HS-5 (cell line): ENCODE data around the gene TBL1XR1.

Experiments
- DNase-seq: peaks from one replicate; pipeline ENCODE4 v3.0.0-alpha.2; 2012; ENCODE audit warnings: low read depth

TBL1XR1 gene

DNA sequence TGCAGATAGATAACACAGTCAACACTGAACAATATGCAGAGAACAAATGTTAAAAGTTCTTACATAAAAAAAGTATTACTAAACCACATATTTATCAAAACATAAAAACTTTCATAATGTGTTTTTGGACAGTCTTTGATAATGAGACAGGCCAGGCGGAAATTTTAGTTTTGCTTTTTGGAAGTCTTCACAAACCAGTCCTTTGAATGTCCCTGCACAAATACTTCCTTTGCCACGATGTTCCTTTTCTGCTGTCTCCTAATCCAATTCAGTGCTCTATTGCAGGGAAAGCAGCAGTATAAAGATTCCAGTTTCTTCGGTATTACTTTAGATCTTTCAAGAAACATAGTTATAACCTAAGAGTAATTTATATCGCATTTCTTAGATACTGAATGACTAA is 135.9 kb downstream of the TBL1XR1 start:
- DNase-seq: no peak

DNA sequence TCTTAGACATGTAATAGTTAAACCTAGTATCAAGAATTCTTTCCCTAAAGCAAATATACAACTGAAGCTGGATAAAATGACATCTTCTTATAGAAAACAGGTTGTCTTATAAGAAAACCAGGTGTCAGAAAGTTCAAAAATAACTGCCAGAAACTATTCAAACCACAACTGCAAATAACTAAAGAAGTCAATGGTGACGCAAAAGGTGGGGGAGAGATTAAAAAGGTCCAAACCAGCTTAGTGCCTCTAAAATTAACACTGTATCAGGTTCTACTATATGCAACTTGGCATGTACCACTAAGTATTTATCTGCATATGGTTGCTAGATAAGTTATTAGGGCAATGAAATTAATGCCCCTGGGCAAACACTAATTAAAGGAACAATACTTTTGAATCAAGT is 136.8 kb downstream of the TBL1XR1 start:
- no peak for DNase-seq

DNA sequence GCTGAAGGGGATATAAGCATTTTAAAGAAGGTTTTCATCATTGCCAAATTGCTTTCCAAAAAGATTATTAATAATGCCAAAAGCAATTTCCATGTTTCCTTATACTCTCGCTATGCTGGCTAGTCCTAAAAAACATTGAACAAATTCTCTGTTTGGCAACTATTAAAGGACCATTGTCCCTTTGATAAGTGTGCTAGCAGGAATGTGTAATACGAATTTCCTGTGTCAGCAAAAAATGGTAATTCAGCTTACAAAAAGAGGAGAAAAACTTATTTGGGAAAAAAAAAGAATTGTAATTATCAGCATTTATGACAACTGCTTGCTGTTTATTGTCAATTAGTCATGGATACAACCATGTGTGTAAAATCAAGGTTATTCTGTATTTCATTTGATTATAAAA is 138.6 kb downstream of the TBL1XR1 start:
- DNase-seq: no peak

DNA sequence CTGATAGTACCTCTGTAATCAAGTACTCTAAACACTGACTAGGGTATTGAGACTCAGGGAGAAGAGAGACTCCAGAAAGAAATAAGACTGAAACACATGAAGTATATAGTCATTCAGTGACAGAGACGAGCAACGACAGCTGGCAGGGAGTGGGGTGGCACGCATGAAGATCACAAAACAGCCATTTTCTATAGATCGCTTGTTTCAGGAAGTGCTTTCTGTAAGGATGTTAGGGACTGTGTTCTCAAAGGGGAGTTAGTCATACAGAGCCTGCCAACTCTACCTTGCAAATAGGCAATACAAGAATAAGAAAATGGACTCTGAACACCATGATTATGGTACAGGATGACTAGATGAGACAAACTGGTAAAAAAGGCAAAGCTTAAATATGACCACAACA is 139.5 kb downstream of the TBL1XR1 start:
- no peak for DNase-seq

DNA sequence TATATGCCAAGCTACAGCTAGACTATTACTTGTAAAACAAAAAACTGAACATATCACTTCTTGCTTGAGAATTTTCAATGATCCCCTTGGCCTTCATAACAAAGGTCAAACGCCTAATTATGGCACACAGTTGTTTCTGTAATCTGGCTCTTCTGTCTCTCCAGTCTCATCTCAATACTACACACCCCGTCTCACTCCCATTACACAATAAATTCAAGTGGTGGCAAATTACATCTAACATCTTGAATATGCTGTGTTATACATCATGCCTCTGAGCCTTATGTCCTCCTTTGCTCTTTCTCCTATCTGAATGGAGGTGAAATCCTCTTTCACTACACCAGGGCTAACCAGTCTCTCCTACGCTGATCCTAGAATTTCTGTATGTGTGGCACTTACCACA is 140.4 kb downstream of the TBL1XR1 start:
- DNase-seq: no peak

DNA sequence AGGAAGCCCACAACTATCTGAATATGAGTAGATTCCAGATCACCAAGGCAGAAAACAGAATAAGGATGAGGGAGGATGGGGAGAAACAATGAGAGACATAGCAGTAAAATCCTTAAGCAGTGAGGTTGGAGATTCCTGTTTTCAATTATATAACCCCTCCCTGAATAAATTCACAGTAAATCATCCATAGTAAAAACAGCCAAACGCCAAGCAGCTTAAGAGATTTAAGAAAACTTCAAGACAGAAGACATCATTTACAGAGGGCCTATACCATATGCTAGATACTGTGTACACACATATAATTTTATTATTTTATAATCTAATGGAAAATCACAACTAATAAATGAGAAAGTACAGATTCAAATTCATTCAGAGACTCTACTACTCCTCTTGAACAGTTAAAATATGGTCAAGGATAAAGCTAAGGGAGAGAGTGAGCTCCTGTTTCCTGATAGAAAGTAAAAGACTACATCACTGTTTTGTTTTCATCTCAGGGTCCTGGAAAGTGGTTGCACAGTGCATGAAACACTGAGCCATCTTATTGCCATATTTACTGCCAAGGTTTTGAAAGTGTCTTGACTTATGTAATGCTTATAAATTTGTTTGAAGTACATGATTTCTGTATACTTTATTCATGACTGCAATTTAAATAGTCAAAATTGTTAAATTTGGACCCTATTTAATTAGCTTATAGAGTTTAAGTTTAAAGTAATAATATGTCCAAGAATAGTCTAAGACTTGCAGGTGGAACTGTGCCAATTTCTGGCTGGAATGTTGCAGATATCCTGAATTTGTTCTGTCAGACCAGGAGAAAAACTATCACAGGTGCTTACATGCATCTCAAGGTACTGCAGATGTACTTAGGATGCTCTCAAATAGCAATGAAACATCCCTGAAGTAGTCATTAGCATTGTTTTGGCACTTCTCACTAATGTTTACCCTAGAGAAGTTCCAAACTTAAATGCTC is 141.4 kb downstream of the TBL1XR1 start:
- DNase-seq: no peak

DNA sequence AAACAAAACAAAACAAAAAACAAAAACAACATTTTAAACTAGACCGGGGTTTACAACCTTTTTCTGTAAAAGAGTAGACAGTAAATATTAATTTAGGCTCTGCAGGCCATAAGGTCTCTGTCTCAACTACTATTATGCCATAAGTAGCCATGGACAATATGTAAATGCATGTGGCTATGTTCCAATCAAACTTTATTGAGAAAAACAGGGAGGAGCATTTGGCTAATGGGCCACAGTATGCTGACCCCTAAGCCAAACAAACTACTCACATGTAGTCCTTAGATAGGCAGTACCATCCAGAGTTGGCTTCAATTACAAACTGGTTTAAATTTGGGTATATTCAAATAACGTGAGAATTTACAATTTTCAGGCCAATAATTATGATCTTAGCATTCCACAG is 144.2 kb downstream of the TBL1XR1 start:
- DNase-seq: no peak

DNA sequence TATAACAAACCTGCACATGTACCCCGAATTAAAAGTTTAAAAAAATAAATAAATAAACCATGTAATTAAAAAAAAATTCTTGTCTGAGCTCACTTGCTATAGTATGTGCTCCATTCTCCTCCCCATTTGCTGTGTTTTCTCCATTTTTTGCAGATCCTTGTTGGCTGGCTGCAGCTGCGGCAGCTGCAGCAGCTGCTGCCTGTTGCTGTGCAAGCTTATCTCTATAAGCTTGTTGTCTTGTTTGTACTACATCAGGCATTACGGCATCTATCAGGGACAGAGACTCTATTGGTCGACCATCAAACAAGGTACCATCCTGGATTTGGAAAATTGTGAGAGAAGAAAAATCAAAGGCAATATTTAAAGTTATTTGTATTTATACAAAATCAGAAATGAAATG is 145.9 kb downstream of the TBL1XR1 start:
- no peak for DNase-seq

DNA sequence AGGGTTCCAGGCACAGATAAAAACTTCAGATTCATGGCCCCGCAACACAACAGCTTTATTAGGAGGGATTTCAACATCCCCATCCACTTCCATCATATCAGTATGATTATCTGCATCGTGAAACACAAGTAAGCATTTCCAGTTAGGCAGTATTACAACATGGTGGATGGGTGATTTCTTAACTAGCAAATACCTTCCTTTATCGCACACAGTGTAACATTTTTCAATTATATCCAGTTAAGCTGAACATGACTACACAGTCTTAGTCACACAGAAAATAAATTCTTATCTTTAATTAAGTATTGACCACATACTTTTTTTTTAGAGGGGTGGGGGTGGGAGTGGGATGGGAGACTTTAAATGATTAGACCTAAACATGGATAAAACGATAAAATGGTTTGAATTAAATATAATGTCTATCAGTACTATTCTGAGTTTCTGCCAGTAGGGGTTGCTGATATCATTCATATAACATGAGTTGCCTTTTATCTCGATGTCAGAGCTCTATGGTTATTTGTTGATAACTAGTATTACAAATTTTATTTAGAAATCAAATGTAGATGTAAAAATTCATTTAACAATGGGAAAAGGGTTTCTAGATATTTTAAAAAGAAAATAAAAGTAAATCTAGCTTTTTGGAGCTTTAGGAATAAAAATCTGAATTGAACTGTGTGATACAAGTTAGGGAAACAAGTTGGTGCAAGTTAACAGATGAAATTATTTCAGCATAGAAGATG is 146.6 kb downstream of the TBL1XR1 start:
- peak; percentile 23 for DNase-seq

DNA sequence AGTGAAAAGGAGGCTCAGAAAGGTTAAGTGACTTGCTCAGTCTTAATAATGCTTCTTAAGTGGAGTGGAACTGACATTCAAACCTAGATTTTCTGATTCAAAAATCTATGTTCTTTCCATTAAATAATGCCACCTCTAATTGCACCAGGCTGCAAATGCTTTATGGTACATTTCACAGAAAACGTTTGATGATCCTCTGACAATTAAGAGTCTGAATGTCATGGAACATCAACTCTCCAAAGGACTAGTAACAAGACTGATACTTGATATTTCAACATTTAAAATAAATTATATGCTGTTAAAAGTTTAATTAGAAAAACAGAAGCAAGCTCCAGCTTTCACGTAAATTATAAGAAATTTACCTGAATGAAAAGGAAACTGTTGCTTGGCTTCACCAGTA is 151.5 kb downstream of the TBL1XR1 start:
- no peak for DNase-seq

DNA sequence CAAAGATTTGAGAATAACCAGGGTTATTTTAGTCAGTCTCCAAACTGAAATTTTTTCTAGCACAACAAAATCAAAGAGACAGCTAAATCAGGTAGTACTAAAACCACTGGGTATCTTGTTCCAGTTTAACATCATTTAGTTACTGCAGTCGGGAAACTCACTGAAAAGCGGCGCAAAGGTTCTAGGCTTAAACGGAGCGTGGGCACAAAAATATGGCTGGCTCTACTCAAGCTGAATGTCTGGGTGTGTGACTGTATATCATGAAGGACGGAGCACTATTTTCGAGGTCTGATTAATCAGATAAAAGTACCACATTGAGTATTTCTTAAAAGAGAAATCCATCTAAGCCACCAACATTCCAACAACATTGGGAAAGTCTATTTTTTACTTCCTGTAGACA is 152.1 kb downstream of the TBL1XR1 start:
- no peak for DNase-seq

DNA sequence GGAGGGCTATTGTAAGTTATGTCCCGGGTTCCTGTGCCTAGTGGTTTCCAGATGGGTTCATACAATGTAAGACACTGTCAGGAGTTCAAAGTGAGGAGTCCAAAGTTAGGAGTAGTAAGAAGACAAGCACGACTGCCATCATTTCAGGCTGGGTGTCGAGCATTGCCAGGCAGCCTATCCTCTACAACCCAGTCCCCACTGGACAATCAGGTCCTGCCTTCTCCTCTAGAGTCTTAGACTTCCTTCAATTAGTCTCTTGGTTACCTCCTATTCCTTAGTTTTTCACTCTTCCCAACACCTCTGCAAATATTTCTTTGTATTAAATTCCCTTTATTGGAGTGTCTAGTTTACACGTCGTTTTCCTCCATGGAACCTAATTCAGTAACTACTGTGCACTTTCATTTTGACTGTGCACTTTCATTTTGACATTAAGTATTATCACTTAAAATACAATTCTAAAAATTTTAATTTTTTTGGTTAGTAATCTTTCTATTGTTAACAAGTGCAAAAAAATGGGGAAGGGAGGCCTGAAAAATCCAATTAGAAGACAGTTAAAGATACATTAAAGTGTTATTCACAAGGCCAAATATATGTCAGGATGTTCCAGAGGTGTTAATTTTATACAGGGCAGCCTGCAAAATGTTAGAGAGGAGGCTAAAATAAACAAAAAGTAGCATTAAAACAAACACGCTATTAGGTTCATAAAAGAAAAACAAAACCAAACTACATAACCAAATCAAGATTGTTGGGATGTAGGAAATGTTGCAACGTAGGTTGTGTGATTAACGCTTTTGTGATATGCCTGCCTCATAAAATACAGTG is 155.3 kb downstream of the TBL1XR1 start:
- DNase-seq: no peak

DNA sequence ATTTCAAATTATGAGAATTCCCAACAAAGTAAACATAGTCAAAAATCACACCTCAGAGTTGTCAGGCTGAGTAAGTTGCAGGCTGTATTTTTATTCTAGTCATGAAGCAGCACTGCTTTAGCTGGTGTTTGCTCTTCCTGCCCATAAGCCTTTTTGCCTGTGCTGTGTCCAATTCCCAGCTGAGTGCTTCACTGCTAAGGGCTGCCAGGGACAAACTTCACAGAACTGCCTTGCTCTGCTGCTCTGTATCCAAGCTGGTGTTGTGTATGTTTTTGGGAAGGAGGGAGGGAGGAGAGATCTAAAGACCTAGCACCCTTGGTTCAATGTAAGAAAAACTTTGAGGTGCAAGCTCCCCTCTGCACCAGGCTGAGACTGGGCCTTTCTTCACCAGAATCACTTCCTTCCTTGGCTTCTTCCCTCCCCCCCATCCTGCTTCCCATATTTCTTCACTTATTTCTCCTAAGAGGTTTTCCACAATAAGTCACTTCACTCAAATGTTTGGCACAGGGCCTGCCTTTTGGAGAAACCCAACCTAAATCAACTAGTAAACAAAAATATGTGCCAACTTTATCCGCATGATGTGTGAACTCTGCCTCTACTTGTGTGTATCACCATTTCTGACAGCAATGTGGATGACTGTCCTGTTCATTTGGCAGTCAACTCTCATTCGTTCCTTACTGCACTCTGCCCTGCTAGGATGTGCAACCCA is 156.1 kb downstream of the TBL1XR1 start:
- no peak for DNase-seq

DNA sequence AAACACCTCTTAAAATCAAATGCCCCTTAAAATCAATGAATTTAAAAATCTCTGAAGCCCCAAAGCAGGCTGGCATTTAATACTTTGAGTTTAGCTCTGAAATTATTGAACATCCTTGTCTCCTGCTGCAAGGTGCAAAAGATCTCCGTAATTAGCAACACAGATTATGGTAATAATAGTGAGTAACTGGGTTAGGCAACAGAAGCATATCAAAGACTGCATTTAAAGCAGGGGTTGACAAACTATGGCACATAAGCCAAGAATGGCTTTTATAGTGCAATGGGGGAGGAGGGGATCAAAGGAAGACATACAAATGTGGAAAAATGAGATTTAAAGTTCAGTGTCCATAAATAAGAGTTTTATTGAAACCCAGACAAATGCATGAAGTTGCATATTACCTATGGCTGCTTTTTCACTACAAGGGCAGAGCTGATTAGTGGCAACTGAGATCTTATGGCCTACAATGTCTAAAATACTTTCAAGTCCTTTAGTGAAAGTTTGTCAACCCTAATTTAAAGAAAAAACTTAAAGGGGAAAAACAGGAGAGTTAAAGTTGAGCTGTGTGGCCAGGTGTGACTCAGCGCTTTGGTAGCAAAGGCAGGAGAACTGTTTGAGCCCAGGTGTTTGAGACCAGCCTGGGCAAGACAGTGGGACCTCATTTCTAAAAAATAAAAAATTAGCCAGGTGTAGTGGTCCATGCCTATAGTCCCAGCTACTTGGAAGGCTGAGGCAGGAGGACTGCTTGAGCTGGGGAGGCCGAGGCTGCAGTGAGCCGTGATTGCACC is 157.6 kb downstream of the TBL1XR1 start:
- DNase-seq: no peak

DNA sequence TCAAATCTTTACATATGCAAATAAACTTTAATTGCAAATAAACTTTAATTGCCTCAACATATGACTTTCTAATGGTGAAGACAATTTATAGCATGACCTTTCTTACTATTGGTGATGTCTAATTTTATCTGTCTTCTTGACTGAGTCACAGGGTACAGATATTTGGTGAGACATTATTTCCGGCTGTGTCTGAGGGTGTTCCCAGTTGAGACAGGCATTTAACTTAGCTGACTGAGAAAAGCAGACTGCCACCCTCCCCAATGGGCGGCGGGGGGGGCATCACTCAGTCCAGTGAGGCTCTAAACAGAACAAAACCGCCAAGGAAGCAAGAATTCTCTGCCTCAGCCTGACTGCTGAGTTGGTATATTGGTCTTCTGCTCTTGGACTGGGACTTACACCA is 160.0 kb downstream of the TBL1XR1 start:
- no peak for DNase-seq

DNA sequence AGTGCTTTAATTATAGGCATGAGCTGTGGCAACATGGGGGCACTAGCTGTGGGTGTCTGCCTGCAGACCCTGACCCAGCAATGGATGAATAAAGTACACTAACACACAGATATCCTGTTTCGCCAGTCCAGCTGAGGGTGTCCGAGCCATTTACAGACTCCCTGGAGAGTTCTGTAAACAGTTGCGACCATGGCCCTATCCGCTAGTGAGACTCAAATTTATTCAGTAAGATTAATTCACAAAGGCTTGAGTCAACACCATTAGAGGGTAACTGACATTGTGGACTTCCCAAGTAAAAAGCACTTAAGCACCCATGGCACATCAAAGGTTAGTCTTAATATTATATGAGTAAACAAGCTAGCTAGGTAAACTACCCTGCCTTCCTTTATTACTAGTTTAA is 161.6 kb downstream of the TBL1XR1 start:
- no peak for DNase-seq

DNA sequence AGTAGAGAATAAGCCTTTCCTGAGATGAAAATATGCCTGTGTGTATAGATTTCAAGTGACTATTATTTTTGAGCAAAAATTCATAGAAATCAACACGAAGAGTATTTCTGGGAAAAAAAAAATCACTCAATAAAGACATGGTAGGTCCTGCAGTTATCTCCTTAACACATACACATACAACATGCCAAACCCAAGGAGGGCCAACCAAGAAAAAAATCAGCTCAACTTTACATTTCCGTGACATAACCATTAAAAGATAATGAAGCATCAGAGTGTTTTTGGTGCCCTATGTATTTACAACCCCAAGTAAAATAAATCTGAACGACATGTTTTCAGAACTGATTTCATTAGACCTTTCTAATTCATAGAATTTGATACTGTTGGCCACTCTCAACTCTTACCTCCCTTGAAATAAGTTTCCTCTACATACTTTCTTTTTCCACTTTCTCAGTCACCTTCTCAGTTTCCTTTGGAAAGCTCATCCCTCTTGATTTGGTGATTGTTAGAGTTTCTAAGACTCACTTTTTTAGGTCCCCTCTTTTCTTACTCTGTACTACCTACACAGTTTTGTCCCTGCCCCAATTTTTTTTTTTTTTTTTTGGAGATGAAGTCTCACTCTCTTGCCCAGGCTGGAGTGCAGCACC is 162.3 kb downstream of the TBL1XR1 start:
- no peak for DNase-seq

DNA sequence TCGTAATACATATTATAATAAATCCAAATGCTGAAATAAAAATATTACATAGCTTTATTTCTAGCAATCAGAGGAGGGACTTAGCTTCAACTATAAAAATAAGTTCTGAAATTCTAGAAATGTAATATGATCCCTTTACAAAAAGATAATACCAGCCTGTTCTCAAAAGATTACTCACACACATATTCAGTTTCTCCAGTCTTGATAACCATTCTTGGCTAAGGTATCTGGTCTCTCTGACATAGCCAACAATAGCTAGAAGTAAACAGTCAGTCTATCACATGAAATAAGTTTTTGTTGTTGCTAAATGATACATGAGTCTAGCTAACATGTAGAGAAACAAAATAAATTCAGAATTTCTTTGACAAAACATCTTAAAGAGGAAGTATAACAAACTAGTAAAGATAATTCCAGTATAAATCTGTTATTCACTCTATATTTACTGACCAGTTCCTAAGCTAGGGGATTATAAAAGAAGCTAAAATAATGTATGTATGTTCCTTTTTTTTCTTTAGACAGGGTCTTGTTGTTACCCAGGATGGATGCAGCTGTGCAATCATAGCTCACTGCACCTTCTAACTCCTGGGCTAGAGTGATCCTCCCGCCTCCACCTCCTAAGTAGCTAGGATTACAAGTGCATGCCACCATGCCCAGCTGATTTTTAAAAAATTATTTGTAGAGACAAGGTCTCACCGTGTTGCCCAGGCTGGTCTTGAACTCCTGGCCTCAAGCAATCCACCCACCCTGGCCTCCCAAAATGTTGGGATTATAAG is 170.6 kb downstream of the TBL1XR1 start:
- DNase-seq: no peak

DNA sequence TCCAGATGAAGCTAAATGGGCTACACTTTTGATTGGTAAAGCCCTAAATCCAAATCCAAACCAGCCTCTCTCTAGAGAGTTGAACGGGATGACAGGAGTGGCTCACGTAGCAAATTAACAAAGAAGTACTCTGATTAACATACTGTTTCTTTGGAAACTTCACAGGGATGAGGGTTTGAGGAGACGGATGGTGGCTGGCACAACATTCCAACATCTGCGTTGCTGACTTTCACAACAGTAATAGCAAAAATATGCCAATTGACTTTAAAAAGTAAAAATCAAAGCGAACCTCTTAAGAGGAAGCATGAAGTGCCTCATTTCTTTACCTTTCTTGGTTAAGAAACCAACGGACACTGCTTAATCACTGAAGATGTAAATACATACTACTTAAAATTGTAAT is 181.4 kb downstream of the TBL1XR1 start:
- DNase-seq: no peak
